Measurements from ENCODE around the gene TTC36.
"Not testable (repeated sequence)": the region's sequence is repeated elsewhere in the genome, so short reads cannot be mapped to it uniquely, and the experiment has no call there.

TTC36 gene

GRCh38 chr11:118527109-118527508 is at the start of gene TTC36:
TTC36 (plus strand) TSS chr11:118527474; CDS start chr11:118527495, 21 bp downstream.
- no peak for DNase-seq

GRCh38 chr11:118481238-118481637 is 46.0 kb upstream of the TTC36 start:
- not testable (repeated sequence) for DNase-seq

GRCh38 chr11:118484405-118484804 is 42.9 kb upstream of the TTC36 start:
- no peak for DNase-seq

- no peak for DNase-seq
Observed at GRCh38 chr11:118485273-118485672, 42.0 kb upstream of the TTC36 start.

- peak; percentile 67 to 70 for DNase-seq
Observed at GRCh38 chr11:118488480-118489109, 38.7 kb upstream of the TTC36 start.

GRCh38 chr11:118491041-118491440 is 36.2 kb upstream of the TTC36 start:
- DNase-seq = no peak

- DNase-seq = no peak
Observed at GRCh38 chr11:118497831-118498230, 29.4 kb upstream of the TTC36 start.

- DNase-seq = no peak
Observed at GRCh38 chr11:118503216-118503615, 24.1 kb upstream of the TTC36 start.

- DNase-seq = no peak
Observed at GRCh38 chr11:118511601-118512000, 15.7 kb upstream of the TTC36 start.

- DNase-seq = no peak
Observed at GRCh38 chr11:118514103-118514502, 13.2 kb upstream of the TTC36 start.

- DNase-seq = no peak
Observed at GRCh38 chr11:118519549-118519948, 7.7 kb upstream of the TTC36 start.

GRCh38 chr11:118521892-118522311 is 5.4 kb upstream of the TTC36 start:
- DNase-seq = no peak

GRCh38 chr11:118522571-118523072 is 4.7 kb upstream of the TTC36 start:
- no peak for DNase-seq

GRCh38 chr11:118524356-118524755 is 2.9 kb upstream of the TTC36 start:
- DNase-seq = no peak

GRCh38 chr11:118524757-118525470 is 2.4 kb upstream of the TTC36 start:
- no peak for DNase-seq

GRCh38 chr11:118526688-118527087 is 586 bp upstream of the TTC36 start:
- no peak for DNase-seq

GRCh38 chr11:118528511-118528910 is 1.2 kb downstream of the TTC36 start:
- no peak for DNase-seq

GRCh38 chr11:118529584-118530175 is 2.4 kb downstream of the TTC36 start:
- DNase-seq = no peak

GRCh38 chr11:118530180-118530682 is 3.0 kb downstream of the TTC36 start:
- DNase-seq = no peak

GRCh38 chr11:118530683-118531596 is 3.7 kb downstream of the TTC36 start, which contains the start of gene TMEM25:
TMEM25 (plus strand) TSS chr11:118531192; CDS start chr11:118531802, 610 bp downstream.
- DNase-seq = peak; percentile 76 to 79

GRCh38 chr11:118531597-118532084 is 4.4 kb downstream of the TTC36 start:
- no peak for DNase-seq

GRCh38 chr11:118532091-118532490 is 4.8 kb downstream of the TTC36 start:
- DNase-seq = no peak
